Suppressor macrophage (primary cell): Measurements from ENCODE around the gene RPH3AL.
"Not testable (repeated sequence)": the region's sequence is repeated elsewhere in the genome, so short reads cannot be mapped to it uniquely, and the experiment has no call there.

Experiments
- DNase-seq, 4 experiments: peaks; one replicate each; pipeline ENCODE4 v3.0.0-alpha.2; 2020 to 2022

The RPH3AL gene

DNA sequence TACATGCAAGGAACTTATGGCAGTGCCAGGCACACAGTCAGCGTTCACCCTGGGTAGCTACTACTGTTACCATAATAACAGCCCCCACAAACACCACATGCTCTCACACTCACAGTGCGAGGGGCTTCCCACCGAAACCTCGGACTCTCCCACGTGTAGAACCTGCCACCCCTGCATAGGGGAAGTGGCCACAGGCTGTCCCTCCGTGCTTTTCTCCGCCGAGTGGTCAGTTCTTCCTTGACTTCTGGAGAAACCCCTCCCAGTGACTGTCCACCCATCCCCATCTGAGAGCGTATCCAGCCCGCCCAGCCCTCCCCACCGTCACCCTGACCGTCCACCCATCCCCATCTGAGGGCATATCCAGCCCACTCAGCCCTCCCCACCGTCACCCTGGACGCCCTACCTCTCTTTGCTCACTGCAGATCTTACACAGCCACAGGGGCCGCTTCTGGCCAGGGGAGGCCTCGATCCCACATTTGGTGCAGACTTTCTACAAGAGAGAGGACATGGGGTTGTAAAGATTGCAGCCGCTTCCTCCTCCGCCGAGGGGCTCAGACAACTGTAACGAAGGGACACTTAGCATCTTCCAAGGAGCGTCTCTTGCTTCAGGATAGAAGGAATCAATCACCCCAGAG is 71.1 kb downstream of the RPH3AL start:
- no peak for DNase-seq

DNA sequence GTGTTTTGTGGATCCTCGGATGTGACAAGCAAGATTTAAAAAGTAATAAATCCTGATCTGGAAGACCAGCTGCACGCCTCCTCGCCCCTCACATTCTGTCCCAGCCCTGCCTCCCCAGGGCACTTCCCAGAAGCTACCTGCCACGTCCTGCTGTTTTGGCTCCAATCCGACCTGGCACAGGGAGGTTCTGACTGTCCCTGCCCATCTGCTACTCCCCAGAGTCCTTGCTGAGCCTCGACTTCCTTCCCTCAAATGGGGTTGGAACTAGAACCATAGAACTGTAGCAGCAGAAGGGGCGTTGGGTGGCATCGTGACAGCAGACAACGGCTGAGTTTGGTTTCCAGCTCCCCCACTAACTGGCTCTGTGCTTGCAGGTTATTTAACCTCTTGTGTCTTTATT is 71.7 kb downstream of the RPH3AL start:
- DNase-seq: no peak

DNA sequence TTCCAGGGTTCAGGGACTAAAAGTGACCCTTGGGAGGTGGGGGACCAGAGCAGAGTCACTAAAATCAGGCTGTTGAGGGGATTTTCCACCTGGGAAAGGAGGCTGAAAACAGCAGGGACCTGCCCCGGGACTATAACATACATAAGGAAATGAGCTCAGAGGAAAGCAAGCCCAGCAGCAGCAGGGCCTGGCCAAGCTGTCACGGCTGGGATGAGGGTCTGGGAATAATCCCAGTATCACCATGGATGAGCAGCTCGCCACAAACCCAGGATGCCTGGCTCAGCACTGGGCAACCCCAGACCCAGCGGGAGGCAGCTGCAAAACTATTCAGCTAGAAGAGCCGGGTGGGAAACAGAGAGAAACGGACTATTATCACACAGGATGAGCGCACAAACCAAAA is 72.4 kb downstream of the RPH3AL start:
- DNase-seq: no peak

DNA sequence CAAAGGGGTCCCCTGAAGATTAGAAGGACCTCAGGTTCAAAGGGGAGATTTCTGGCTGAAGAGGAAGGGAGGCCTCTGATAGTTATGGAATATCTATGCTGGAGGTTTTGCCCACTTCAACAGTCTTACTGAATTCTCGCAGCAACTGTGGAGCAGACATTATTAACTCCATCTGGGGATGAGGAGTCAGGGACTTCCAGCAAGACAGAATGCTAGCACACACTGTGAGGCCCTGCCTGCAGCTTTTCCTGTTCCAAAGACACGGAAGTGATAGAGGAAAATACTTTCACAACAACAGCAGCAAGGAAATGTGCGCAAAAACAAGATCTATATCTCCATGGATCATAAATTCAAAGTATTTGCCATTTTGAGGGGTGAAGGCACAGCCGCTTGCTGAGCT is 72.8 kb downstream of the RPH3AL start:
- DNase-seq: no peak

DNA sequence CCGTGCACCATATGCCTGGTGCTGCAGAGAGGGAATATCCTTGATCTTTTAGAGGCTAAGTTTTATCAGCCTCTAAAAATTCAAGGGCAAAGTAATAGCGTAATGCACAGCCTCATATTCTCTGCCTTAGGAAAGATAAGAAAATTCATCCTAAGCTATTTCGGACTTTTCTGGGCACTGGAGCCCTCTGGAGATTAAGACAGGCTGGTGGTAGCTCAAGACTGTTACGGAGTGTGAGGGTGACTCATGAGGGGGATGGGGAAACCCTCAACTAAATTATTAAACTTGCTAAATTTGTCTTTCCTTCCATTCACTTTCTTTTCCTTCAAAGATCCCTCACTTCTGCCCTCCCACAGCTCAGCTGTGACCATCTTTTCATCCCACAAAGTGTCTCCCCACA is 73.3 kb downstream of the RPH3AL start:
- DNase-seq: no peak

DNA sequence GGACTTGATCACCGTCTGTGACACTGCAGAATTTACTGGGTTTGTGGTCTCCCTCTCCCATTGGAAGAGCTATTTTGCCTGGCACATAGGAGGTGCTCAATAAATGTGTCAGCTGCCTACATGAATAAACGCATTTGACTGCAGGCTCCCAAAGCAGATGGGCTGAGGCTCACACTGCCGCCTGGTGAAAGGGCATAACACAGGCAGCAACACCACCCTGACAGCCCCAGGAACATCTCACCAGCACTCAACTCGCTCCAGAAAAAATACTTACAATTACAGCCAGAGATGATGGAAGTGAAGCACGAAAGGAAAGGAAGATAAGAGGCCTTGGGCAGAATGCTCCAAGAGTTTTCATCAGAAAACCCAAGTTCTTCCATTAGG is 73.9 kb downstream of the RPH3AL start:
- no peak for DNase-seq

DNA sequence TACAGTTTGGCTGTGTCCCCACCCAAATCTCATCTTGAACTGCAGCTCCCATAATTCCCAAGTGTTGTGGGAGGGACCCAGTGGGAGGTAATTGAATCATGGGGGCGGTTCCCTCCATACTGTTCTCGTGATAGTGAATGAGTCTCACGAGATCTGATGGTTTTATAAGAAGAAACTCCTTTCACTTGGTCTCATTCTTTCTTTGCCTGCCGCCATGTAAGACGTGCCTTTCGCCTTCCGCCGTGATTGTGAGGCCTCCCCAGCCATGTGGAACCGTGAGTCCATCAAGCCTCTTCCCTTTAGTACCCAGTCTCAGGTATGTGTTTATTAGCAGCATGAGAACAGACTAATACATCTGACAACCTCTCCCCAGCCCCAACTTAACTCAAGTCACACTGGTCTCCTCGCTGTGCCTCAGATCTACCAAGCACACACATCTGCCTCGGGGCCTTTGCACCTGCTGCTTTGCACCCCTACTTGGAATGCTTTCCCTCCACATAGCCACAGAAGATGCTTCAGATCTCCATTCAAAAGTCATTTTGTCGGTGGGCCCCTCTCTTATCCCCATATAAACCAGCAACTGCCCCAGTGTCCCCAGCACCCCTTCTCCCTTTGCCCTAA is 74.4 kb downstream of the RPH3AL start:
- no peak for DNase-seq

DNA sequence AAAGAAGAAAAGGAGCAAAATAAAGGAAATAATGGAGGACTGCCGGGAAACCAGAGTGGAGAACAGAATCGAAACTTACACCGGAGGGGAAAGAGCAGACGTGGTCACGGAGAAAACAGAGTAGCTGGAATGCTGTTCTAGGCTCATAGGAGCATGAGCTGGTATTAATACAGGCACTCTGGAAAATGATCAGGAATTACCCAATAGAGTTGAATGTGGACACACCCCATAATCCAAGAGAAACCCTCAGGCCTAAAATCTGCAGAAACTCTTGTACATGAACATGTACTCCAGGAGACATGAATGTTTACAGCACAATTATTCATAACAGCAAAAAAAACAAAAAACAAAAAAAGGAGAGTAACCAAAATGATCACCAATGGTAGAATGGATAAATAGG is 77.7 kb downstream of the RPH3AL start:
- no peak for DNase-seq

DNA sequence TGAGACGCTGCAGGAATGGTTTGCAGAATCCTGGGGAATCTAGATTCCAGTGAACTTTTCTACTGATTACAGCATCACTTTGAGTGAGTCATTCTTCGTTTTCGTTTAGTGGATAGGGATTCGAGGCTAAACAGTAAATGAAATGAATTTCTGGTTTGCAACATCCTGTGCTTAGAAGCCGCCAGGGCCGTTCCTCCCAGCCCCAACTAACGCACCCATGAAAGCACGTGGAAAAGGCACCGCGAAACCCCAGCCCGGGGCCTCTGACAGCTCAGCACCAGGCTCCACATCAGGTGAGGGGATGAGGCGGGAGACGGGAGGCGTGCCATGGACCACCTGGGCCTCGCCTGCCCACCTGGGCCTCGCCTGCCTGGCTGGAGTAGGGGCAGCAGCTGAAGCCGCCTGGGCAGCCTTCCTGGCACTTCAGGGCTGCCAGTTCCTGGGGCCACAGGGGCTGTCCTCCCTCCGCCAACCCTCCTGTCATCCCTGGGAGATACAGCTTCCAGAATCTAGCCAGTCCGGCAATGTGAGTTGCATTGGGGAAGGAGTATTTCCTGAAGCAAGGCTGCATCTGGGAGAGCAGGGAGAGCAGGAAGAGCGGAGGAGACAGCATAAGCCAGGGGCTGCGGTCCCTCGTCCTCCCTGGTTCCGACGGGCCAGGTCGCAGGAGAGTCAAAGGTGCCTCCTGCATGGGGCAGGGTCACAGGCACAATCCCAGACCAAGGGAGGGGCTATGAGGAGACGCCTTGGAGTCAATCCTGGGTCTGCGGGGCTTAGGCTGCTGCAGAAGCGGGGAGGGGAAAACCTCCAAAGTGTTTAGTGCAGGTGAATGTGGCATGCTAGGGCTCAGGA is 78.4 kb downstream of the RPH3AL start:
- DNase-seq: no peak

DNA sequence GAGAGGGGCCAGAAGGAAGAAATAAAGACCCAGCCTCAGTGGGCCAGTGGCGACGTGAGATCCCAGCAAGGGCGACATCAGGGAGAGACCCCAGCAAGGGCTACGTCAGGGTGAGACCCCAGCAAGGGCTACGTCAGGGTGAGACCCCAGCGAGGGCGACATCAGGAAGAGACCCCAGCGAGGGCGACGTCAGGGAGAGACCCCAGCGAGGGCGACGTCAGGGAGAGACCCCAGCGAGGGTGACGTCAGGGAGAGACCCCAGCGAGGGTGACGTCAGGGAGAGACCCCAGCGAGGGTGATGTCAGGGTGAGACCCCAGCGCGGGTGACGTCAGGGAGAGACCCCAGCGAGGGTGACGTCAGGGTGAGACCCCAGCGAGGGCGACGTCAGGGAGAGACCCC is 79.8 kb downstream of the RPH3AL start:
- not testable (repeated sequence) for DNase-seq

DNA sequence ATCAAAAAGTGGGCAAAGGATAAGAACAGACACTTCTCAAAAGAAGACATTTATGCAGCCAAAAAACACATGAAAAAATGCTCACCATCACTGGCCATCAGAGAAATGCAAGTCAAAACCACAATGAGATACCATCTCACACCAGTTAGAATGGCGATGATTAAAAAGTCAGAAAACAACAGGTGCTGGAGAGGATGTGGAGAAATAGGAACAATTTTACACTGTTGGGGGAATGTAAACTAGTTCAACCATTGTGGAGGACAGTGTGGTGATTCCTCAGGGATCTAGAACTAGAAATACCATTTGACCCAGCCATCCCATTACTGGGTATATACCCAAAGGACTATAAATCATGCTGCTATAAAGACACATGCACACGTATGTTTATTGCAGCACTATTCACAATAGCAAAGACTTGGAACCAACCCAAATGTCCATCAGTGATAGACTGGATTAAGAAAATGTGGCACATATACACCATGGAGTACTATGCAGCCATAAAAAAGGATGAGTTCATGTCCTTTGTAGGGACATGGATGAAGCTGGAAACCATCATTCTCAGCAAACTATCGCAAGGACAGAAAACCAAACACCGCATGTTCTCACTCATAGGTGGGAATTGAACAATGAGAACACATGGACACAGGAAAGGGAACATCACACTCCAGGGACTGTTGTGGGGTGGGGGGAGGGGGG is 80.5 kb downstream of the RPH3AL start:
- DNase-seq: not testable (repeated sequence)

DNA sequence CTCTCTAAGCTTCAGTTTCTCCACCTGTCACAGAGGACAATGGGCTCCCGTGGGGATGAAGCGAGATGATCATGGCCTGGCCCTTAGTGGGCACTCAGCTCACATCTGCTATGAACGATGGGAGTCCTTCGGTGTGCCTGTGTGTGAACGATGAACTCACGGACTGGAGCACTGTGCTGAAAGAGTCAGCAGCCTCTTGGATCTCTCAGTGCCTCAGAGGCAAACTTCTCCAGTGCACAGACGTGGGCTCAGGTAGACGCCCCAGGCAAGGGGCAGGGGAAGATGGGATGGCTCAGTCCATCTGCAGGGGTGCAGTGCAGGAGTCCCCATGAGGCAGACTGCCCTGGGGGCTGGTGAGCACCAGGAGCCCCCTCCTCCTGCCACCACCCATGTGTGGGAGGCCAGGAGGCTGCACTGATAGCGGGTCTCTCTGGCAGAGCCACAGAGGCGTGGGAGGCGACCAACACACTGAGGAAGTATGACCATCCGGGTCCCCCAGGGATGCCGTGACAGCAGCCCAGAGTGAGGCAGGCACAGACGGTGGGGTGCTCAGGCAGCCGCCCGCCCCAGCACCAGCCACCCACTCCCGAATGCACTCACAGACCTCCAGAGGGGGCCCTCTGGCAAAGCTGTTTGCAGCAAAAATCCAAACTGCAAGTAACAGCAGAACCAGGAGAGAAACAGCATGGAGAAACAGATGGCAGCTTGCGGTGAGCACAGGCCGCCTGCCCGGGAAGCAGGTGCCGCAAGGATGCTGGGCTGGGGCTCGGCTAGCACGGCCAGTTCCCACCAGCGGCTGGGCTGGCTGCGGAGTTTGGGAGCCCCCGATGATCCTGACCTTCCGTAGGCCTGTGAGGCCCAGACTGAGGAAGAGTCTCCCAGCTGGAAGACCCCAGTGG is 82.7 kb downstream of the RPH3AL start:
- DNase-seq: no peak

DNA sequence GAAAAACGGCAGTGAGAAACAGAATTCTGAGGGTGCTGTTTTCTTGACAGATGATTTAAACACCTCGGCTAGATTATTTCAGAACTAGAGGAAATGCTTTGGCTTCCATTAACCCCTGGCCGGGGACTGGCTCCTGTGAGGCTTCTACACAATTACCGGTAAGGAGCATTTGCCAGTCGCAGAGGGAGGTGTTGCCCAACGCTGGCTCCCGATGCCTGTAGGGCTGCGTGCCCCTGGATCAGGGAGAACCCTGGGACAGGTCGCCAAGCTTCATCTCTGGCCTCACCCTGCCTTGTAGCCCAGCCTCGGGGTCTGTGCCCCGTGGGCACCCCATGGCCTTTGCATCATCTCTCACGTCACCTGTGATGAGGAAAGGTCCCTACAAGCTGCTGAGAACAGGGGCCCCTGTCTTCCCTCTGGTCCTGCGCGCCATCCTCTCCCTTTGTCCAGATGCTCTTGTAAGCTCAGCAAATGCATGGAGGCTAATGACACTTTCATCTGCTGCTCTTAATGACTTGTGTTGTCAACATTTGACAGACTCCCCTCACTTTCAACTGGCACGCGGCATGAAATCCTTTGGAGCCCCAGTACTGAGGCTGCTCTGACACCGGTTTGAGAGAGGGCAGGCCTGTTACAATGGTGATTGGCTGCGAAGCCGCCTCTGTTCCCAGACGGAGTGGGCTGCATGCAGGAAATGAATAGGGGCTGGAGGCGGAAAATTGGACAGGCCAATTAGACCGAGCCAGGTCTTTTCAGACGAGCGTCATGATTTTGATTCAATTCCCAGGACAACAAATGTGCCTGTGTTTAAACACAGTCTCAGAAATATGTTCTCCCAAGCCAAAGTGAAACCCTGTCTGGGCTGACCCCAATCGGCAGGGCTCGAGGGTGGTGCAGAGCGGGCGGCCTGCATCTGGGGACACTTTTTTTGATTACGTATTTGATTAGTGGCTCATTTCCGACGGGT is 85.6 kb downstream of the RPH3AL start:
- no peak for DNase-seq

DNA sequence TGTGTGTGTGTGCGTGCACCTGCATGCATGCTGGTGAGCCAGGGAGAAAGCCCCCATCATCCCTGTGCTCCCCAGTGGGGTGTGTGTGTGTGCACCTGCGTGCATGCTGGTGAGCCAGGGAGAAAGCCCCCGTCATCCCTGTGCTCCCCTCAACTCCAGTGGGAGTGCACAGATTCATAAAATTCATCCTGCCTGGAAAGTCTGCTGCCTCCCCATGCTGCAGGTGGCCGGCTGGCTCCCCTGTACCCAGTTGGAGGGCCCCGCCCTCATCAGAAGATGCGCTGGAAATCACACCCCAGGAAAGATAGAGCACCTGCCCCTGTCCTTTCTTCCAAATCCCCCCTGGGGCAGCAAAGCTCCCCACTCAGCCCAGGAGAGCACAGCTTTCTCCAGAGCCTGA is 86.4 kb downstream of the RPH3AL start:
- no peak for DNase-seq

DNA sequence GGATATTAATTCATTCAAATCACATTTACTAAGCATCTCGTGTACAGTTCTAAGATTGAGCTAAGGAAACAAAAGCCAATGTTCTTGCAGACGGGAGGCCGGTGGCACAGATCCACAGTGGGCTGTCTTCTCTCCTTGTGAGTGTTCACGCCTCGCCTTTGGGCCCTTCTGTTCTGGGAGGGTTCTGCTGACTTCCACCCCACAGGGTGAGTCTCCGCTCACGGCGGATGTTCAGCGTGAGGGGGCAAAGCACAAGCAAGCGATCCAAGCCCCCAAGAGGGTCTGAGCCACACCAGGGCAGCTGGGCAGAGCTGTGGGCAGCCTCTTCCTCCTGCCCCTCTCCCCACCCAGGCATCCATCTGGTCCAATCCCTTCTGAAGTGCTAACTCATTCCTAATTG is 86.9 kb downstream of the RPH3AL start:
- DNase-seq: no peak

DNA sequence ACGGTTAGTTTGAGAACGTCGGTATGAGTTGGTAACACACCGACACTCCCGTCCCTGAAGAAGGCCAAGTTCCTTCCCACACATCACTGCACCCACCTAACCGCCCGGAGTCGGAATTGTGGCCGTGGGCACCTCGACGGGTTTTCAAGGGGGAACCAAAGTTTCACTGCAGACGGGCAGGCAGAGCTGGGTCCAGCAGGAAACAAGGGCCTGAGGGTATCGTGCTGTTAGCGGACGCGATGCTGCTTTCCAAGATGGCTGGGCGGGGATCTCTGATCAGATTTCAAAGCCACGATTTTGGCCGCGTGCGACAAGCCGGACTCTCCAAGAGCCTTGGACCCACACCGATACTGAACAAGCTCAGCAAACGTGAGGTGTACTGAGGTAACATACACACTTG is 88.8 kb downstream of the RPH3AL start:
- no peak for DNase-seq

DNA sequence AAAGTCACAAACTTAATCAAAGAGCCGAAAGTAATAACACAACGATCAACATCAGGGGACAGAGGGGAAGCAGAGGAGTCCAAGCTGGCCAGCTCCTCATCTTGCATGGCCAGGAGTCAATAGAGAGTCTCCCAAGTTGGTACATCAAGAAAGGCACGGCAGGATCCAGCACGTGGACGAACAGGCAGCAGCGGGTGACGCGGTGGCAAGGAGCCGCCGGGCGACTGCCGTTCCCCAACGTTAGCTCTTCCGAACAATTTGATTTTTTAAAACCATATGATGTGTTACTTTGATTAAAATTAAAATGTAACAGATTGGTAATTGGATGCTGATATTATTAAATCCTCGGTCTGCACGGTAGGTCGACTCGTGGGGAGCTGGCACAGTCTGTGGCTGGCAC is 89.3 kb downstream of the RPH3AL start:
- DNase-seq: no peak

DNA sequence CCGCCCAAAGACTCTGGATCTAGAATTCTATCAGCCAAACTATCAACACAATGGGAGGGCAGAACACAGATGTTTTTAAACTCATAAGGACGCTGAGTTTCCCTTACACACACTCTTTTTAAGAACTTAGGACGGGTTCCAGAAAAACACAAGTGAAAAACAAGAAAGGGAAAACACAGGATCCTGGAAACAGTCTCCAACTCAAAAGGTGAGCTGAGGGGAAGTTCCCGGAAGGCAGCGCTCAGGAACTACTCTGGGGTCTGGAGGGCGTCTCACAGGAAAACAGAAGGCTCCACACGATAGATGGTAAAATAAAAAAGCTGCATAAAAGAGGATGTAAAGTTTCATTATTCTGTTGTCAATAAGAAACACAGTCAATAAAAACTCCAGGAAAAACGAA is 91.0 kb downstream of the RPH3AL start:
- DNase-seq: no peak

DNA sequence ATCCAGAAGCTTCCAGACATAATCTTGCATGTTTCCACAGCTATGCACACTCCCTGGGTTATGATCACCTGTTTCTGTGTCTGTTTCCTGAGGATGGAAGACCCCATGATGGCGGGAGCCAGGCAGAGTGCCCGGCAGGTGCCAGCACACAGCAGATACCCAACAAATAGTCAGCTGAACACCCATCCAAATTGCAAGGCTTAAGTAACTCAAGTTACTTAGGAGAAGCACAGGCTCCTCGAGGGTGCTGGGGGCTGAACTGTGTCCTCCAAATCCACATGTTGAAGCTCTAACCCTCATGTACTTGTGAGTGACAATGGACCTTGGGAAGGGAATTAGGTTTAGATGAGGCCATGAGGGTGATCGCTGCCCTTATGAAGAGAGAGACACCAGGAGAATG is 91.7 kb downstream of the RPH3AL start:
- DNase-seq: no peak

DNA sequence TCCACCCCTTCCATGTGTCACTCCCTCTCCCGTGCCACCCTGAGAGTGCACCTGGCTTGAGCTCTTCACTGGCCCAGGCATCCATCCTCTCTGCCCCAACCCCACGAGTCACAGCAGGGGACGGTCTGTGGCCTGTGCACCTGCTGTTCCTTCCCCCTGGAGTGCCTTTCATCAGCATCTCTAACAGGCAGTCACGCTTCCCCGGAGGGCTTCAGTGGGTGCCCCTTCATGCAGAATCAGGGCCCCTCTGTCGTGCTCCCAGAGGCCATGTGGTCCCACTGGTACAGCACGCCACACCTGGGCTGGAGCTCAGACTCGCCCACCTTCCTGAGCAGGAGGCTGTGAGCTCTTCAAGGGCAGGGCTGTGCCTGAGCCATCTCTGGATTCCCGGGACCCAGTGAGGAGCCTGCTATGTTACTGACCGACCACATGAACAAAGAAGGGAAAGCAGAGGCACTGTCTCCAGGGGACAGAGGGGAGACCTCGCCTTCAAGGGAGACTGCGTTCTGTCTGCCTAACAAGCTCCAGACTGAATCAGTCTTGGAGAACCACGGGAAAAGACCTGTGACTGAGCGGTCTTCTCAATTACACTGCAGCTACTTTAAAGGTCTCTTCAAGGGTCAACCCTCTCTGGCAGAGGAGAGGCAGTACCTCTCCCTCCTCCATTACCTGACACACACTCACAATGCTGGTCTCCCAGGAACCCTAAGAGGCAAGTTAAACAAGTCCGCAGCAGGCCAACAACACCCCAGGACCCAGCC is 92.4 kb downstream of the RPH3AL start:
- DNase-seq: no peak
